ENCODE data around the gene TSPAN5. TPM values are rescaled to one million over a fixed set of nuclear protein-coding genes. Genes with fewer than 3 reads are reported as not detected.
"Not testable (repeated sequence)": the region's sequence is repeated elsewhere in the genome, so short reads cannot be mapped to it uniquely, and the experiment has no call there.

Gene TSPAN5
- total and polyA plus RNA-seq, 2 of the 4 experiments (the other 2 are of a cell fraction), result 64.8 to 79.6 TPM

GRCh38 chr4:98462487-98462886 is 195.9 kb downstream of the TSPAN5 start (continued):
- no peak for TF ChIP-seq USF2 (IDR thresholded peaks at IDR 0.05; ENCODE audit: low read depth, low read length)
- TF ChIP-seq FOS (IDR thresholded peaks at IDR 0.05; ENCODE audit: low read depth, low read length), result no peak
- no peak for TF ChIP-seq RFX5 (IDR thresholded peaks at IDR 0.05; ENCODE audit: low read depth, low read length)
- TF ChIP-seq POLR2A (IDR thresholded peaks at IDR 0.05; ENCODE audit: low read depth, low read length), result no peak

GRCh38 chr4:98461121-98461865 is 197.1 kb downstream of the TSPAN5 start:
- H3K4me3 ChIP-seq (ENCODE audit: insufficient read depth, low read depth, low read length); H2AFZ ChIP-seq (replicated peaks; ENCODE audit: low read length, poor library complexity); H3K4me1 ChIP-seq (ENCODE audit: control insufficient read depth, insufficient read depth, low read length); H3K23ac ChIP-seq (ENCODE audit: low read depth, low read length); H4K5ac ChIP-seq (ENCODE audit: low read depth, low read length); H3K36me3 ChIP-seq (ENCODE audit: control insufficient read depth, insufficient read depth, low read length); H2BK20ac ChIP-seq (ENCODE audit: low read depth, low read length); H2BK15ac ChIP-seq (ENCODE audit: low read depth, low read length); DNase-seq; H3K27ac ChIP-seq (ENCODE audit: insufficient read depth, low read length); BruUV-seq (replicated peaks); dilution Hi-C loops (cut with HindIII; ENCODE audit: low sequenced_read_pairs, unreplicated experiment); H3K56ac ChIP-seq (ENCODE audit: extremely low read depth, insufficient read depth, low read length); H2AK5ac ChIP-seq (ENCODE audit: low read depth, low read length); ATAC-seq (ENCODE audit: low read depth); POLR2A ChIA-PET (ENCODE audit: unreplicated experiment); H3K4me2 ChIP-seq (ENCODE audit: low read depth, low read length); H2AK9ac ChIP-seq (replicated peaks; ENCODE audit: low read depth, low read length, poor library complexity); H3K9me3 ChIP-seq (ENCODE audit: control insufficient read depth, insufficient read depth, low read length); H3K4ac ChIP-seq (ENCODE audit: low read depth, low read length); H3K14ac ChIP-seq (replicated peaks; ENCODE audit: low read depth, low read length); H3K9ac ChIP-seq (ENCODE audit: low read depth, low read length); H3K18ac ChIP-seq (ENCODE audit: low read depth, low read length); H2BK5ac ChIP-seq (ENCODE audit: low read depth, low read length, poor library complexity, severe bottlenecking); CTCF ChIA-PET; H4K91ac ChIP-seq (ENCODE audit: insufficient read depth, low read depth, low read length); H4K8ac ChIP-seq (ENCODE audit: low read depth in 2 of 2, low read length in 2 of 2); H3K9me1 ChIP-seq (ENCODE audit: insufficient read depth, low read length); H3K79me1 ChIP-seq (ENCODE audit: low read depth in 1 of 2, low read length in 2 of 2); H2BK120ac ChIP-seq (ENCODE audit: low read depth, low read length); H3K27me3 ChIP-seq (ENCODE audit: control insufficient read depth, insufficient read depth, low read length); H4K20me1 ChIP-seq (ENCODE audit: insufficient read depth, low read length): not testable (repeated sequence)
- in situ Hi-C loops (cut with MboI; ENCODE audit: low sequenced_read_pairs), result loop anchor here (25.0 kb wide), 2 partner anchors 426 to 601 kb away; no protein-coding TSS in a partner anchor
- intact Hi-C loops (cut with micrococcal nuclease), result loop anchor here (10.0 kb wide), 3 partner anchors 394 to 1004 kb away; no protein-coding TSS in a partner anchor
- no CpG with 5 or more reads among the region's 2 CpGs for WGBS, 2 experiments (ENCODE audit: extremely low coverage in 2 of 2, insufficient read length in 1 of 2)

- in situ Hi-C loops (cut with MboI; ENCODE audit: low sequenced_read_pairs), result loop anchor here (25.0 kb wide), 2 partner anchors 430 to 605 kb away; no protein-coding TSS in a partner anchor
- H4K8ac ChIP-seq (ENCODE audit: low read depth in 2 of 2, low read length in 2 of 2); H3K9me3 ChIP-seq (ENCODE audit: control insufficient read depth, insufficient read depth, low read length); H3K4ac ChIP-seq (ENCODE audit: low read depth, low read length); H3K4me2 ChIP-seq (ENCODE audit: low read depth, low read length); H2BK120ac ChIP-seq (ENCODE audit: low read depth, low read length); intact Hi-C loops (cut with micrococcal nuclease); H3K14ac ChIP-seq (replicated peaks; ENCODE audit: low read depth, low read length); H2BK20ac ChIP-seq (ENCODE audit: low read depth, low read length); H4K91ac ChIP-seq (ENCODE audit: insufficient read depth, low read depth, low read length); CTCF ChIA-PET; H3K27ac ChIP-seq (ENCODE audit: insufficient read depth, low read length); H3K23ac ChIP-seq (ENCODE audit: low read depth, low read length); H3K36me3 ChIP-seq (ENCODE audit: control insufficient read depth, insufficient read depth, low read length); DNase-seq; H3K18ac ChIP-seq (ENCODE audit: low read depth, low read length); H4K20me1 ChIP-seq (ENCODE audit: insufficient read depth, low read length); H2AK5ac ChIP-seq (ENCODE audit: low read depth, low read length); H2AK9ac ChIP-seq (replicated peaks; ENCODE audit: low read depth, low read length, poor library complexity); POLR2A ChIA-PET (ENCODE audit: unreplicated experiment); H2AFZ ChIP-seq (replicated peaks; ENCODE audit: low read length, poor library complexity); H4K5ac ChIP-seq (ENCODE audit: low read depth, low read length); H2BK15ac ChIP-seq (ENCODE audit: low read depth, low read length); H3K4me3 ChIP-seq (ENCODE audit: insufficient read depth, low read depth, low read length); ATAC-seq (ENCODE audit: low read depth); H3K9me1 ChIP-seq (ENCODE audit: insufficient read depth, low read length); H3K79me1 ChIP-seq (ENCODE audit: low read depth in 1 of 2, low read length in 2 of 2); H3K9ac ChIP-seq (ENCODE audit: low read depth, low read length); dilution Hi-C loops (cut with HindIII; ENCODE audit: low sequenced_read_pairs, unreplicated experiment); H3K4me1 ChIP-seq (ENCODE audit: control insufficient read depth, insufficient read depth, low read length); H3K56ac ChIP-seq (ENCODE audit: extremely low read depth, insufficient read depth, low read length); H3K27me3 ChIP-seq (ENCODE audit: control insufficient read depth, insufficient read depth, low read length); BruUV-seq (replicated peaks); H2BK5ac ChIP-seq (ENCODE audit: low read depth, low read length, poor library complexity, severe bottlenecking): not testable (repeated sequence)
- WGBS, 2 experiments (ENCODE audit: extremely low coverage in 2 of 2, insufficient read length in 1 of 2), result no CpG with 5 or more reads among the region's 9 CpGs
Observed at GRCh38 chr4:98457422-98457821, 201.0 kb downstream of the TSPAN5 start.

Data from IMR-90 (cell line).